HuH-7 (cell line): Measurements from ENCODE around the gene FSTL1.
"Not testable (repeated sequence)": the region's sequence is repeated elsewhere in the genome, so short reads cannot be mapped to it uniquely, and the experiment has no call there.

Experiments
- DNase-seq: peaks from one replicate; pipeline ENCODE4 v3.0.0; 2011; ENCODE audit warnings: low spot score

FSTL1 gene

GRCh38 chr3:120417272-120417911 lies 33.4 kb downstream of the FSTL1 start:
- peak; percentile 97 for DNase-seq

GRCh38 chr3:120416868-120417267 lies 33.9 kb downstream of the FSTL1 start:
- DNase-seq = peak; percentile 67

- DNase-seq = no peak
Observed at GRCh38 chr3:120415756-120416155, 35.0 kb downstream of the FSTL1 start.

GRCh38 chr3:120410541-120410940 lies 40.3 kb downstream of the FSTL1 start:
- no peak for DNase-seq

- no peak for DNase-seq
Observed at GRCh38 chr3:120410116-120410515, 40.7 kb downstream of the FSTL1 start.

GRCh38 chr3:120407508-120408287 lies 43.1 kb downstream of the FSTL1 start:
- no peak for DNase-seq

GRCh38 chr3:120404876-120405275 lies 45.9 kb downstream of the FSTL1 start:
- DNase-seq = no peak

- no peak for DNase-seq
Observed at GRCh38 chr3:120402257-120402656, 48.5 kb downstream of the FSTL1 start.

- DNase-seq = no peak
Observed at GRCh38 chr3:120399372-120399771, 51.4 kb downstream of the FSTL1 start.

GRCh38 chr3:120396469-120396868 lies 54.3 kb downstream of the FSTL1 start:
- no peak for DNase-seq

- DNase-seq = no peak
Observed at GRCh38 chr3:120394347-120394746, 56.4 kb downstream of the FSTL1 start.

GRCh38 chr3:120393761-120394160 lies 57.0 kb downstream of the FSTL1 start:
- DNase-seq = no peak

- no peak for DNase-seq
Observed at GRCh38 chr3:120393243-120393642, 57.5 kb downstream of the FSTL1 start.

GRCh38 chr3:120382941-120383447 lies 67.8 kb downstream of the FSTL1 start:
- DNase-seq = no peak

- no peak for DNase-seq
Observed at GRCh38 chr3:120381503-120381902, 69.3 kb downstream of the FSTL1 start.

- DNase-seq = not testable (repeated sequence)
Observed at GRCh38 chr3:120377948-120378347, 72.8 kb downstream of the FSTL1 start.

- DNase-seq = no peak
Observed at GRCh38 chr3:120370463-120370862, 80.3 kb downstream of the FSTL1 start.

- DNase-seq = no peak
Observed at GRCh38 chr3:120369037-120369467, 81.7 kb downstream of the FSTL1 start.

- no peak for DNase-seq
Observed at GRCh38 chr3:120368172-120368571, 82.6 kb downstream of the FSTL1 start.

GRCh38 chr3:120364821-120365220 lies 86.0 kb downstream of the FSTL1 start:
- DNase-seq = no peak

- no peak for DNase-seq
Observed at GRCh38 chr3:120364101-120364500, 86.7 kb downstream of the FSTL1 start.

GRCh38 chr3:120357807-120358206 lies 93.0 kb downstream of the FSTL1 start:
- DNase-seq = no peak

GRCh38 chr3:120355486-120355885 lies 95.3 kb downstream of the FSTL1 start:
- no peak for DNase-seq
